Amniotic epithelial cell (primary cell): ENCODE results near the gene LRRC61.
"Not testable (repeated sequence)": the region's sequence is repeated elsewhere in the genome, so short reads cannot be mapped to it uniquely, and the experiment has no call there.

ENCODE experiments used
- DNase-seq: peaks from one replicate; pipeline ENCODE4 v3.0.0-alpha.2; 2010; ENCODE audit warnings: low read depth

Gene LRRC61

GRCh38 chr7:150383710-150384397 is 60.7 kb downstream of the LRRC61 start:
- DNase-seq, result peak; percentile 27

DNA sequence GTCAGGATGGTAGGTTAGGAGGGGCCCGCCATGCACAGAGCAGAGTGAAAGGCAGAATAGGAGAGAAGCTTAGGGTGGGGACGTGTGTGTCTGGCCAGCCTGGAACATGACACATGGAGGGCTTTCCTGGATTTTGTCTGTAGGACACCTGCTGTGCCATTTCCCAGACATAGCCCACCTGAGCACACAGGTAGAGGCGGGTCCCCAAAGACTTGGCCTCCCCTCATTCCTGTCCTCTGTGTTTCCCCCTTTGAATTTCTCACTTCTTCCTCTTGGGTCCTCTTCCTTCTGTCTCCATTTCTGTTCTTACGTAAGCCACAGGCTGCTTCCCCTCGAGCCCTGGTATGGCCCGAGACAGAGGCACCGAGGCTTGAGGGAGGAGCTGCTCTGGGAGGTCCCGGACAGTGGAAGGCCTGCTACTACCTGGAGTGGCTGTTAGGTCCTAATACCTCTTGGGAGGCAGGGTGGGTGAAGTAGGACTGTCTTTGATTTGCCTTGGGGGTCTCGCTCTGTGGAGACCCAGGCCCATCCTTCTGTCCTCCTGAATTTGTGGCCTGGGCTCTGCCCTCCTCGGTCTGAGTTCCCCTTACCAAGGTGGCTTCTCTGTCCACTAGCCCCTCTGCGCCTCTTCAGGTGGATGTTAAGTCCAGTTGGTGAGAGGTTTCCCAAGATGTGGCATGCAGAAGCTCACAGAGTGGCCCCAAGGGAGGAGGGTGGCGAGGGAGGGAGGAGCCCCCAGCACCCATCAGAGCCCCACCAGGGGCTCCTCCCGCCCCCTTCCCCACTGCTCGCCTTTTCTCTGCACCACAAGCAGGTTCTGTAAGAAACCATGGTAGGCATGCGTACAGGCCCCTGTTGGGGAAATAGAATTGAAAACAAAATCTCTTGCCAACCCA is 61.5 kb downstream of the LRRC61 start:
- DNase-seq, result no peak

DNA sequence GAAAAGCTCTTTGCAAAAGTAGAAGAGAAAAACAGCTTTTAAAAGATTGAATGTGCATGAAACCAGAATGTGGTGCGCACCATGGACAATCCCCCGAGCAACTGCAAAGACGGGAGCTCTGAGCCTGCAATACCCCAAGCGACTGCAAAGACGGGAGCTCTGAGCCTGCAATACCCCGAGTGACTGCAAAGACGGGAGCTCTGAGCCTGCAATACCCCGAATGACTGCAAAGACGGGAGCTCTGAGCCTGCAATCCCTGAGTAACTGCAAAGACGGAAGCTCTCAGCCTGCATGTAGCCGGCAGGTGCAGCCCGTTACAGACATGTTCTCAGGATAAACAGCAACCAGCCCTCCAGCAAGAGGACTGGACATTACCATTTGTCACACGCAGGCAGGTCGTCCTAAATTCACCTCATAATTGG is 62.2 kb downstream of the LRRC61 start:
- DNase-seq, result no peak

- DNase-seq, result not testable (repeated sequence)
These were observed 62.7 kb downstream of the LRRC61 start for GRCh38 chr7:150385884-150386283.
